Fibroblast of lung (primary cell): Measurements from ENCODE around the gene SURF4. TPM values are rescaled to one million over a fixed set of nuclear protein-coding genes. Genes with fewer than 3 reads are reported as not detected.

ENCODE experiments used
- DNase-seq, 2 donors: peaks; one replicate each; pipeline versions ENCODE4 v3.0.0 to v3.0.0-alpha.2; 2010; ENCODE audit warnings: low read depth in 2 of 2
- H2AFZ ChIP-seq: 2 replicates; pipeline ENCODE4 v1.5.1; 2012; ENCODE audit warnings: low read length, control low read depth, inconsistent platforms
- H3K27ac ChIP-seq: 2 replicates; pipeline ENCODE4 v1.5.1; 2011; ENCODE audit warnings: low read length, control low read depth; ENCODE audit not compliant: insufficient read depth
- H3K27me3 ChIP-seq: 2 replicates; pipeline ENCODE4 v1.5.1; 2011; ENCODE audit warnings: mild to moderate bottlenecking, low read length; ENCODE audit not compliant: control insufficient read depth, insufficient read depth
- H3K36me3 ChIP-seq: 2 replicates; pipeline ENCODE4 v1.5.1; 2011; ENCODE audit warnings: low read length; ENCODE audit not compliant: control insufficient read depth, insufficient read depth
- H3K4me1 ChIP-seq: 2 replicates; pipeline ENCODE4 v1.5.1; 2011; ENCODE audit warnings: low read length; ENCODE audit not compliant: control insufficient read depth, insufficient read depth; ENCODE audit errors: extremely low read depth
- H3K4me2 ChIP-seq: 2 replicates; pipeline ENCODE4 v1.5.1; 2011; ENCODE audit warnings: low read length, control low read depth; ENCODE audit not compliant: insufficient read depth; ENCODE audit errors: extremely low read depth
- H3K4me3 ChIP-seq, 4 experiments: fragments of 200-600 bp in 1 of 4; sonication (generic) in 1 of 4; replicated peaks in 1 of 4; 2 replicates each; pipeline ENCODE4 v1.5.1; 2011 to 2016; ENCODE audit warnings: low read length in 4 of 4, low read depth in 3 of 4, mild to moderate bottlenecking in 3 of 4, control low read depth in 2 of 4, inconsistent platforms in 1 of 4, mixed read lengths in 1 of 4; ENCODE audit not compliant: insufficient read depth in 1 of 4; ENCODE audit errors: control extremely low read depth in 1 of 4
- H3K79me2 ChIP-seq: 2 replicates; pipeline ENCODE4 v1.5.1; 2012; ENCODE audit warnings: mild to moderate bottlenecking, low read length, inconsistent platforms; ENCODE audit not compliant: control insufficient read depth, insufficient read depth
- H3K9ac ChIP-seq: 2 replicates; pipeline ENCODE4 v1.5.1; 2011; ENCODE audit warnings: mild to moderate bottlenecking, low read length, control low read depth; ENCODE audit not compliant: insufficient read depth
- H3K9me3 ChIP-seq: 2 replicates; pipeline ENCODE4 v1.5.1; 2012; ENCODE audit warnings: low read depth, low read length; ENCODE audit not compliant: control insufficient read depth, insufficient read depth
- H4K20me1 ChIP-seq: 2 replicates; pipeline ENCODE4 v1.5.1; 2011; ENCODE audit warnings: low read length; ENCODE audit not compliant: control insufficient read depth, insufficient read depth; ENCODE audit errors: extremely low read depth
- CTCF ChIP-seq, 2 donors: IDR thresholded peaks in 1 of 2; conservative IDR thresholded peaks in 1 of 2; 1 replicate in 1 of 2; 2 replicates in 1 of 2; pipeline ENCODE4 v1.5.1; 2011 to 2012; ENCODE audit warnings: low read length in 2 of 2, control low read depth in 1 of 2, inconsistent platforms in 1 of 2, low read depth in 1 of 2, mild to moderate bottlenecking in 1 of 2
- EZH2 ChIP-seq: IDR thresholded peaks from 2 replicates; pipeline ENCODE4 v1.5.1; 2012; ENCODE audit warnings: low read length, control low read depth, mild to moderate bottlenecking; ENCODE audit errors: missing control alignments
- polyA plus RNA-seq, 2 donors: library from polyadenylated mRNA; depleted of rRNA in 1 of 2; stranded (reverse) in 1 of 2; unstranded in 1 of 2; fragments of >200 nt; gene quantifications; 2 replicates each; pipeline ENCODE4 v1.2.1, GENCODE V29; 2011 to 2012; ENCODE audit warnings: missing spikeins in 1 of 2
- total RNA-seq: library from RNA; depleted of rRNA; stranded (reverse); fragments of >200 nt; gene quantifications from 2 replicates; pipeline ENCODE4 v1.2.1, GENCODE V29; 2014

The SURF4 gene
- total and polyA plus RNA-seq, 2 donors (not counting 1 experiment from before 2014, with no cell fraction given), result 338 to 358 TPM

GRCh38 chr9:133397370-133397769 is 21.5 kb upstream of the SURF4 start:
- Histone ChIP-seq H3K4me1 (no peaks in the 10 kb centered on the region), H3K9me3 (no peaks in the 10 kb centered on the region), H3K79me2 (no peaks in the 10 kb centered on the region), H3K27me3 (peaks cover 3% of the 10 kb centered on the region), H2AFZ (no peak overlapping the region), H3K9ac (no peak overlapping the region), H3K36me3 (no peaks in the 10 kb centered on the region), H3K4me3 (no peak overlapping the region), H4K20me1 (no peaks in the 10 kb centered on the region), H3K27ac (no peak overlapping the region), H3K4me2 (no peak overlapping the region)
- no peak for TF ChIP-seq EZH2
- TF ChIP-seq CTCF (conservative IDR thresholded peaks at IDR 0.05 in 1 of 2, IDR thresholded peaks at IDR 0.05 in 1 of 2; ENCODE audit: low read depth in 1 of 2, low read length in 2 of 2), result no peak
- DNase-seq, result no peak

- H3K36me3 ChIP-seq, result no peaks in the 10 kb centered on the region
- H3K4me3 ChIP-seq, result no peak overlapping the region
- no peak overlapping the region for H3K4me2 ChIP-seq
- H3K79me2 ChIP-seq, result no peaks in the 10 kb centered on the region
- H3K9me3 ChIP-seq, result no peaks in the 10 kb centered on the region
- H3K4me1 ChIP-seq, result no peaks in the 10 kb centered on the region
- DNase-seq, result no peak
- peaks cover 3% of the 10 kb centered on the region for H3K27me3 ChIP-seq
- no peak overlapping the region for H2AFZ ChIP-seq
- no peak overlapping the region for H3K9ac ChIP-seq
- H4K20me1 ChIP-seq, result no peaks in the 10 kb centered on the region
- TF ChIP-seq EZH2 (no peak), CTCF (conservative IDR thresholded peaks at IDR 0.05 in 1 of 2, IDR thresholded peaks at IDR 0.05 in 1 of 2; ENCODE audit: low read depth in 1 of 2, low read length in 2 of 2) (peak; percentile 20 to 33)
- no peak overlapping the region for H3K27ac ChIP-seq
Measured at GRCh38 chr9:133396952-133397351, 21.1 kb upstream of the SURF4 start.

GRCh38 chr9:133394687-133395271 is 18.9 kb upstream of the SURF4 start:
- no peaks in the 10 kb centered on the region for H3K4me1 ChIP-seq
- H3K27me3 ChIP-seq, result peaks cover 6% of the 10 kb centered on the region
- no peak for TF ChIP-seq CTCF (conservative IDR thresholded peaks at IDR 0.05 in 1 of 2, IDR thresholded peaks at IDR 0.05 in 1 of 2; ENCODE audit: low read depth in 1 of 2, low read length in 2 of 2)
- no peak for TF ChIP-seq EZH2
- no peak overlapping the region for H3K4me2 ChIP-seq
- no peaks in the 10 kb centered on the region for H3K79me2 ChIP-seq
- DNase-seq, result no peak
- H3K36me3 ChIP-seq, result no peaks in the 10 kb centered on the region
- H4K20me1 ChIP-seq, result no peaks in the 10 kb centered on the region
- no peak overlapping the region for H3K4me3 ChIP-seq
- no peaks in the 10 kb centered on the region for H3K9me3 ChIP-seq
- H3K9ac ChIP-seq, result no peak overlapping the region
- H2AFZ ChIP-seq, result no peak overlapping the region
- H3K27ac ChIP-seq, result no peak overlapping the region
